Measurements from ENCODE around the gene SCAF4.
"Not testable (repeated sequence)": the region's sequence is repeated elsewhere in the genome, so short reads cannot be mapped to it uniquely, and the experiment has no call there.

Gene SCAF4

DNA sequence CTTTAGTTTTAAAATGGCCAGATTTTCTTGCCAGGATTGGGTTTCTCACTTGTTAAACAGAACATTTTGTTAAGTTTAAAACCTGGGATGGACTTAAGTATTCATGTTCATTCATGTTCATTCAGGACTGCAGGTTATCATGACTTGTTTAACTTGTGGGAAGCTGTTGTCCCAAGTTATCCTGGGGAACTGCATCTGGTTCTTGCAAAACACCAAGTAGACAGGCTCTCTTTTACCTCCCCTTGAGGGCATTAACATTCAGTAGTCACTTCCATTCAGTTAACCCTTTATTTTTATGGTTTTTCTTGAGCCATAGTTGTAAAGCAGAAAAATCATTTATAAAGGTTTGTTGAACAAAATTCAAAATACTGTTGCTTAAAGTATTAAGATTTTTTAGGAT, 64.3 kb downstream of the SCAF4 start:
- DNase-seq: no peak

DNA sequence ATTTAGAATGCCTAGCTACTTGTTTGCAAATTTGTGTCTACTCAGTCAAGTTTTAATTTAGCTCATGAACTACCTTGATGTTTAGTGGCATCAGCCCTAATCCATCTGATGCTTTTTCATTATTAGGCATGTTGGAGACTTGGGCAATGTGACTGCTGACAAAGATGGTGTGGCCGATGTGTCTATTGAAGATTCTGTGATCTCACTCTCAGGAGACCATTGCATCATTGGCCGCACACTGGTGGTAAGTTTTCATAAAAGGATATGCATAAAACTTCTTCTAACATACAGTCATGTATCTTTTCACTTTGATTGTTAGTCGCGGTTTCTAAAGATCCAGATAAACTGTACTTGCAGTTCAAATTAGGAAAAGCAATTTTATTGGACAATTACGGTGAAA, 64.8 kb downstream of the SCAF4 start:
- peak; percentile 57 for DNase-seq

DNA sequence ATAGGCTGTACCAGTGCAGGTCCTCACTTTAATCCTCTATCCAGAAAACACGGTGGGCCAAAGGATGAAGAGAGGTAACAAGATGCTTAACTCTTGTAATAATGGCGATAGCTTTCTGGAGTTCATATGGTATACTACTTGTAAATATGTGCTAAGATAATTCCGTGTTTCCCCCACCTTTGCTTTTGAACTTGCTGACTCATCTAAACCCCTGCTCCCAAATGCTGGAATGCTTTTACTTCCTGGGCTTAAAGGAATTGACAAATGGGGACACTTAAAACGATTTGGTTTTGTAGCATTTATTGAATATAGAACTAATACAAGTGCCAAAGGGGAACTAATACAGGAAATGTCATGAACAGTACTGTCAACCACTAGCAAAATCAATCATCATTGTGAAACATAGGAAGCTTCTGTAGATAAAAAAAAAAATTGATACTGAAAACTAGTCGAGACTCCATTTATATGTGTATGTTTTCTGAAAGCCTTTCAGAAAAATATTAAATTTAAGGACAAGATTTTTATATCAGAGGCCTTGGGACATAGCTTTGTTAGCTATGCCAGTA, 65.4 kb downstream of the SCAF4 start:
- DNase-seq: peak; percentile 29

DNA sequence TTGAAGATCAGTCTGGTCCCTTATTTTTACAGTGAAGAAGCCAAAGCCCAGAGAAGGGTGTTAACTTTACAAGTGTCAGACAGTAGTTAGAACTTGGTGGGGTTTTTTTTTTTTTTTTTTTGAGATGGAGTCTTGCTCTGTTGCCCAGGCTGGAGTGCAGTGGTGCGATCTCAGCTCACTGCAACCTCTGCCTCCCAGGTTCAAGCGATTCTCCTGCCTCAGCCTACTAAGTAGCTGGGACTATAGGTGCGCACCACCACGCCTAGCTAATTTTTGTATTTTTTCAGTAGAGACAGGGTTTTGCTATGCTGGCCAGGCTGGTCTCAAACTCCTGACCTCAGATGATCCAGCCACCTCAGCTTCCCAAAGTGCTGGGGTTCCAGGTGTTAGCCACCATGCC, 66.0 kb downstream of the SCAF4 start:
- DNase-seq: not testable (repeated sequence)

DNA sequence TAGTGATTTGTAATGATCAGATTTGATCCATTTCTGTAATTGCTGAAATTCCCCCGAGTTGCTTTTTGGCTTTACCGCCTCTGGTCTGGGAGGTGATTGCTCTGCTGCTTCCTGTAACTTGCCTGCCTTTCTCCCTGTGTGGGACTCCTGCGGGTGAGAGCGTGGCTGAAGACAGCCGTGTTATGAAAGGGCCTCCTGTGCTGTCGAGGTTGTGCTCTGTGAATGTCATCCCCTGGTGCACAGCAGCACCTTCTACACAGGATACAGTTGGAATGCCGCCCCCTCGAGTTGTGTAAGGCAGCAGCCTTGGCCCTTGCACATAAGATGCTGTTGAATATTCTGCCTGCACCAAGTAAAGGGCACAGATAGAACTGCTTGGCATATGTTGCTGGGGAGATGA, 66.5 kb downstream of the SCAF4 start:
- peak; percentile 68 for DNase-seq

DNA sequence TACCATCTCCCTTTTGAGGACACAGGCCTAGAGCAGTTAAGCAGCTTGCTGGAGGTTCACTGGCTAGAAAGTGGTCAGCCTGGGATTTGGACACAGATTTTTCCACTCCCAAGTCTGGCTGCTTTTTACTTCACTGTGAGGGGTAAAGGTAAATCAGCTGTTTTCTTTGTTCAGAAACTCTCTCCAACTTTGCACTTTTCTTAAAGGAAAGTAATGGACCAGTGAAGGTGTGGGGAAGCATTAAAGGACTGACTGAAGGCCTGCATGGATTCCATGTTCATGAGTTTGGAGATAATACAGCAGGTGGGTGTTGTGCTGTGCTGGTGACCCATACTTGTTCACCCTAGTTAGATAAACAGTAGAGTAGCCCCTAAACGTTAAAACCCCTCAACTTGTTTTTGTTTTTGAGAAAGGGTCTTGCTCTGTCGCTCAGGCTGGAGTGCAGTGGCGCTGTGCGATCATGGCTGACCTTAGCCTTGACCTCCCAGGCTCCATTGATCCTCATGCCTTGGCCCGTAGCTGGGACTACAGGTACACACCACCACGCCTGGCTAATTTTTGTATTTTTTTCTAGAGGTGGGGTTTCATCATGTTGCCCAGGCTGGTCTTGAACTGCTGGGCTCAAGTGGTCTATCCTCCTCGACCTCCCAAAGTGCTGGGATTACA, 68.2 kb downstream of the SCAF4 start:
- DNase-seq: no peak

DNA sequence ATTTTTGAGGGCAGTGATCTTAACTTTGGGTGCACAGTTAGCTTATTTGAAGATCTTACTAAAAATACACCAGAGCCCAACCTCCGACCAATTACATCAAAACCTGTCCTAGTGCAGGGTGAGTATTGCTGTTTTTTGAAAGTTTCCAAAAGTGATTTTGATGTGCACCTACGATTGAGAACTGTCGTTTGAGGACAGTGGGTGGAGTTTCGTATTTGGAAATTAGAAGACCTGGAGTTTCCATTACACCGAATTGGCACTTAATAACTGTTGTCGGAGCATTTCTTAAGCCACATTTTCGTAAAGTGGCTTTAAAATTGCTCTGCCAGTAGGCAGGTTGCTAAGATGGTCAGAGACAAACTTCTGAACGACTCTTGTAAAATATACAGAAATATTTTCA, 71.3 kb downstream of the SCAF4 start:
- DNase-seq: no peak

DNA sequence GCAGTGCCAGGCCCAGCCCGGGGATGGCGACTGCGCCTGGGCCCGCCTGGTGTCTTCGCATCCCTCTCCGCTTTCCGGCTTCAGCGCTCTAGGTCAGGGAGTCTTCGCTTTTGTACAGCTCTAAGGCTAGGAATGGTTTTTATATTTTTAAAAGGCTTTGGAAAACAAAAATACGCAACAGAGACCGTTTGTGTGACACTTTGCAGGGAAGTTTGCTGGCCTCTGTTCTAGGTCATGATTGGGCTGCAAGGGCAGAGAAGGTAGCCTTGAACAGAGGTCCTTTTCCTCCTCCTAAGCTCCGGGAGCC, 71.7 kb downstream of the SCAF4 start:
- no peak for DNase-seq

DNA sequence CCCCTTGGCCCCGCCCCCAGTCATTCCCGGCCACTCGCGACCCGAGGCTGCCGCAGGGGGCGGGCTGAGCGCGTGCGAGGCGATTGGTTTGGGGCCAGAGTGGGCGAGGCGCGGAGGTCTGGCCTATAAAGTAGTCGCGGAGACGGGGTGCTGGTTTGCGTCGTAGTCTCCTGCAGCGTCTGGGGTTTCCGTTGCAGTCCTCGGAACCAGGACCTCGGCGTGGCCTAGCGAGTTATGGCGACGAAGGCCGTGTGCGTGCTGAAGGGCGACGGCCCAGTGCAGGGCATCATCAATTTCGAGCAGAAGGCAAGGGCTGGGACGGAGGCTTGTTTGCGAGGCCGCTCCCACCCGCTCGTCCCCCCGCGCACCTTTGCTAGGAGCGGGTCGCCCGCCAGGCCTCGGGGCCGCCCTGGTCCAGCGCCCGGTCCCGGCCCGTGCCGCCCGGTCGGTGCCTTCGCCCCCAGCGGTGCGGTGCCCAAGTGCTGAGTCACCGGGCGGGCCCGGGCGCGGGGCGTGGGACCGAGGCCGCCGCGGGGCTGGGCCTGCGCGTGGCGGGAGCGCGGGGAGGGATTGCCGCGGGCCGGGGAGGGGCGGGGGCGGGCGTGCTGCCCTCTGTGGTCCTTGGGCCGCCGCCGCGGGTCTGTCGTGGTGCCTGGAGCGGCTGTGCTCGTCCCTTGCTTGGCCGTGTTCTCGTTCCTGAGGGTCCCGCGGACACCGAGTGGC, 72.2 kb downstream of the SCAF4 start, which contains the start of gene SOD1:
Gene SOD1, plus strand, starts transcription at position 158 of the 723 bp plus-strand sequence. Its CDS starts 77 bp downstream, at position 235.
- peak; percentile 98 for DNase-seq

DNA sequence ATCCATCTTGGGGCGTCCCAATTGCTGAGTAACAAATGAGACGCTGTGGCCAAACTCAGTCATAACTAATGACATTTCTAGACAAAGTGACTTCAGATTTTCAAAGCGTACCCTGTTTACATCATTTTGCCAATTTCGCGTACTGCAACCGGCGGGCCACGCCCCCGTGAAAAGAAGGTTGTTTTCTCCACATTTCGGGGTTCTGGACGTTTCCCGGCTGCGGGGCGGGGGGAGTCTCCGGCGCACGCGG, 72.7 kb downstream of the SCAF4 start:
- DNase-seq: no peak

DNA sequence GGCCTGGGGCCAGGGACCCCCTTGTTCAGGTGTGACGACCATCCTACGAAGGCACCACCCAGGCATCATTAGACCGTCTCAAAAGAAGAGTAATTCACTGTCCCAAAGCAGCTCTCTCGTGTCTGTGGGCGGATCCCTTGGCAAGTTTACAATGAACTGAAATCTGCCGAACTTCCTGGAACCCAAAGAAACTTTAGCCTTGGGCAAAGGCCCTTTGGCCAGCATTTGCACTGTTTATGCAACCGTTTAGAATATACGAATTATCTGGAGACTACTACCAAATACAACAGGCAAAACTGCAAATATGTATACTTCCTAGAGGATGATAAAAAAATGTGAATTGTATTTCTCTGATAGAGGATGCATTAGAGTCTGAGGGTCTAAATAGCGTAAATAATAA, 73.9 kb downstream of the SCAF4 start:
- DNase-seq: no peak

DNA sequence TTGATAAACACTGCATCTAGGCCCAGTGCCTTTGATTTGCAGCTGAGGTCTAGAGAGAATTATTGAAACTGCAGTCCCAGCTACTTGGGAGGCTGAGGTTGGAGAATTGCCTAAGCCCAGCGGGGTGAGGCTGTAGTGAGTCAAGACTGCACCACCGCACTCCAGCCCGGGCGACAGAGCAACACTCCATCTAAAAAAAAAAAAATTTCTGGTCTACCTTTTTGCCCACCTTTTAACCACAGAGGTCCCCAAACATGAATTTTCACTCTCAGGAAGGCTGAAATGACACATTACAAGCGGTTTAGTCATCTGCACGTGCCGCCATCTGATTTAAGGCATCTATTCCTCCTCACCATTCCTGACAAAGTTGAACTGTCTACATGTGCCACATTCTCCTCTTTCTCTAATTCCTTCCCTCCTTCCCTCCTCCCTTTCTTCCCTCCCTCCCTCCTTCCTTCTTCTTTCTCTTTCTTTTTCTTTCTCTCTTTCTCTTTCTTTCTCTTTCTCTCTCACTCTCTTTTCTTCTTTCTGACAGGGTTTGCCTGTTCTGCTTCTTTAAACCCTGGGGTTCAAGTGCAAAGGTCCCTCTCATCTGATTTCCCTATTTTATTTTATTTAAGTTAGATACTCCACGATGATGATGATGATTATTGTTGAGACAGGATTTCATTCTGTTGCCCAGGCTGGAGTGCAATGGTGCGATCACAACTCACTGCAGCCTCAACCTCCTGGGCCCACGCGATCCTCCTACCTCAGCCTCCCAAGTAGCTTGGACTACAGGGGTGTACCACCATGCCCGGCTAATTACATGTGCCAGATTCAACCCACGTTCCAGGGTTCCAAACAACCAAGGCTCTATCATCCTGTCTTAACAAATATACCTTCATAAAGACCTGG, 75.5 kb downstream of the SCAF4 start:
- DNase-seq: peak; percentile 84

DNA sequence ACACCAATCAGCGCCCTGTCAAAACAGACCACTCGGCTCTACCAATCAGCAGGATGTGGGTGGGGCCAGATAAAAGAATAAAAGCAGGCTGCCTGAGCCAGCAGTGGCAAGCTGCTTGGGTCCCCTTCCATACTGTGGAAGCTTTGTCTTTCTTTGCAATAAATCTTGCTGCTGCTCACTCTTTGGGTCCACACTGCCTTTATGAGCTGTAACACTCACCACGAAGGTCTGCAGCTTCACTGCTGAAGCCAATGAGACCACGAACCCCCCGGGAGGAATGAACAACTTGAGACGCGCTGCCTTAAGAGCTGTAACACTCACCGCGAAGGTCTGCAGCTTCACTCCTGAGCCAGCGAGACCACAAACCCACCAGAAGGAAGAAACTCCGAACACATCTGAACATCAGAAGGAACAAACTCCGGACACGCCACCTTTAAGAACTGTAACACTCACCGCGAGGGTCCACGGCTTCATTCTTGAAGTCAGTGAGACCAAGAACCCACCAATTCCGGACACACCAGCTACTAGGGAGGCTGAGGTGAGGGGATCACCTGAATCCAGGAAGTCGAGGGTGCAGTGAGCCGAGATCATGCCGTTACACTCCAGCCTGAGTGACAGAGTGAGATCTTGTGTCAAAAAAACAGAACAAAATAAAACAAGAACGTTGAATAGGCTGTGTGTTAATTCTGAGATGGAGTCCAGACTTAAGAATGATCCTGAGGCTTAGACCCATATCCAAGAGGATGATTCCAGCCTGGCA, 76.9 kb downstream of the SCAF4 start:
- DNase-seq: not testable (repeated sequence)

DNA sequence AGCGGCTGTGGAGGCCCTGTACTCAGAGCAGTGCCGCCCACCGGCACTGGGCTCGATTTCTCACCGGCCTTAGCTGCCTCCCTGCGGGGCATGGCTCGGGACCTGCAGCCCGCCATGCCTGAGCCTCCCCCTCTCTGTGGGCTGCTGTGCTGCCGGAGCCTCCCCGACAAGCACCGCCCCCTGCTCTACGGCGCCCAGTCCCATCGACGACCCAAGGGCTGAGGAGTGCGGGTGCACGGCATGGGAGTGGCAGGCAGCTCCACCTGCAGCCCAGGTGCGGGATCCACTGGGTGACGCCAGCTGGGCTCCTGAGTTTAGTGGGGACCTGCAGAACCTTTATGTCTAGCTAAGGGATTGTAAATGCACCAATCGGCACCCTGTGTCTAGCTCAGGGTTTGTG, 77.6 kb downstream of the SCAF4 start:
- no peak for DNase-seq

DNA sequence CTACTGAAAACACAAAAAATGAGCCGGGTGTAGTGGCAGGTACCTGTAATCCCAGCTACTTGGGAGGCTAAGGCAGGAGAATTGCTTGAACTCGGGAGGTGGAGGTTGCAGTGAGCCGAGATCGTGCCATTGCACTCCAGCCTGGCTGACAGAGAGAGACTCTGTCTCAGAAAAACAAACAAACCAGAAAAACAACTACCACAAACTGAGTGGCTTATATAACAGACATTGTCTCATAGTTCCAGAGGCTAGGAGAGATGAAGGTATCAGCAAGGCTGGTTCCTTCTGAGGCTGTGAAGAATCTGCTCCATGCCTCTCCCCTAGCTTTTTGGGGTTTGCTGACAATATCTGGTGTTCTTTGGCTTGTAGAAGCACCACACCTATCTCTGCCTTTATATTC, 80.4 kb downstream of the SCAF4 start:
- not testable (repeated sequence) for DNase-seq

DNA sequence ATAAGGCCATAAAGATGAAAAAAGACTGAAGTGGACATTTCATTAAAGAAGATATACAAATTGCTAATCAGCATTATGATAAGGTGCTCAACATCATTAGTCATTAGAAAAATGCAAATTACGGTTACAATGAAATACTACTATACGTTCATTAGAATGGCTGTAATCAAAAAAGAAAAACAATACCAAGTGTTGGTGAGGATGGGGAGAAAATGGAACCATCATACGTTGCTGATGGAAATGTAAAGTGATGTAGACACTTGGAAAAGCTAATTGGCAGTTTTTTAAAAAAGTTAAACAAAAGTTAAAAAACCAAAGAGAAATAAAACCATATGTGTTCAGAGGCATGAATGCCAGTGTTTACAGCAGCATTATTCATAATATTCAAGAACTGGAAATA, 81.0 kb downstream of the SCAF4 start:
- DNase-seq: no peak

DNA sequence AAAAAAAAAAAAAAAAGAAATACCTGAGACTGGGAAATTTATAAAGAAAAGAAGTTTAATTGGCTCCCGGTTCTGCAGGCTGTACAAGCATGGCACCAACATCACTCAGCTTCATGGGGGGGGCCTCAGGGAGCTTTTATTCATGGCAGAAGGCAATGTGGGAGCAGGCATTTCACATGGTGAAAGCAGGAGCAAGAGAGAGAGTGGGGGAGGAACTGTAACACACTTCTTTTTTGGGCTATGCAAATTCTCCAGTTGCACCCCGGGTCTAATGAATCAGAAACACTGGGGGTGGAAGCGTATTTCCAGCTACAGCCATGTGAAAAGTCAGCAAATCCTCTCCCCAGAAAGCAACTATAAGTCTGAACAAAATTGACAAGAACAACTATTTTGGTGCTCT, 84.3 kb downstream of the SCAF4 start:
- DNase-seq: no peak

DNA sequence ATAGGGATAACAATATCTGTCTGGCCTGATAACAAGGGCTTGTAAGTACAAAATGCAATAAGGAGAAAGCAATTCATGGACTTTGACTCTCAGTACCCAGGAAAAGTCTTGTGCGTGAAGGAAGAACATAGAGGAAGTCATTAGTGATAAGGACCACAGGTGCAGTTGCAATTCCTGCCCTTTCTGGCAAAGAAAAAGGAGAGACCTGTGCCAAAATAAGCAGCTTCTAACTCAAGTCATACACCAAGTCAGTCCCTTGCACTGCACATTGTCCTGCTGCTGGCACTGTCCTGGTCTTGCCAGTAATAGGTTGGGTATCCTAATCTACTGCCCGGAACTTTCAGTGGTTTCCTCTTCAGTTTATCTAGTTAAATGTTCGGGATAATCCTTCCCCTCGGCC, 87.3 kb downstream of the SCAF4 start:
- DNase-seq: no peak

DNA sequence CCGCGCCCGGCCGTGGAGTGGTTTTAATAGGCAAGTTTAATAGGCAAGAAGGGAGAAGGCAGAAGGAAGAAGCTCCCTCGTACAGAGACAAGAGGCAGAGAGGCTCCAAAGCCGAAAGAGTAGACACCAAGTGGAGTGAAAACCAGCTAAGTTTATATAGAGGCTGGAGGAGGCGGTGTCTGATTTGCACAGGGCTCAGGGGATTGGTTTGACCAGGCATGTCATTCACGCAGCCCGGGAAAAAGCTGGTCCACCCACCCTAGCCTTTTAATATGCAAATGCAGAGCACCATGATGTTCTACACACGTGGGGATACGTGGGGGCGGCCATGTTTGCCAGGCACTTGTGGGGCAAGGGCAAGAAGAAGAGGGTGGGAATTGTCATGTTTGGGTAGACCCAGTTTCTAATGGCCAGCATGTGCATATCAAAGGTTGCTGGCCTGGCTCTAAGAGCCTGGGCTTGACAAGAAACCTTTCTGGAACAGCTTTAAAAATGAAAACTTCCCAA, 90.4 kb downstream of the SCAF4 start:
- DNase-seq: no peak

DNA sequence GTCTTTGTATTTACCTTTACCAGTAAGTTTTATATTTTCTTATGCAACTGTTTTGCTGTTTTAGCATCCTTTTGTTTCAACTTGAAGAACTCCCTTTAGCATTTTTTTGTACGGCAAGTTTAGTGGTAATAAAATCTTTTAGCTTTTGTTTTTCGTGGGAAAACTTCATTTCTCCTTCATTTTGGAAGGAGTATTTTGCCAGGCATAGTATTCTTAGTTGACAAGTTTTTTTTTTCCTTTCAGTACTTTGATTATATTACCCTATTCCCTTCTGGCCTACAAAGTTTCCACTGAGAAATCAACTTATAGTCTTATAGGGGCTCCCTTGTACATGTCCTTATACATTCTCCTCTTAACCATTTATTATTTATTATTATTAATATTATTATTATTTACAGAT, 95.0 kb downstream of the SCAF4 start:
- no peak for DNase-seq

DNA sequence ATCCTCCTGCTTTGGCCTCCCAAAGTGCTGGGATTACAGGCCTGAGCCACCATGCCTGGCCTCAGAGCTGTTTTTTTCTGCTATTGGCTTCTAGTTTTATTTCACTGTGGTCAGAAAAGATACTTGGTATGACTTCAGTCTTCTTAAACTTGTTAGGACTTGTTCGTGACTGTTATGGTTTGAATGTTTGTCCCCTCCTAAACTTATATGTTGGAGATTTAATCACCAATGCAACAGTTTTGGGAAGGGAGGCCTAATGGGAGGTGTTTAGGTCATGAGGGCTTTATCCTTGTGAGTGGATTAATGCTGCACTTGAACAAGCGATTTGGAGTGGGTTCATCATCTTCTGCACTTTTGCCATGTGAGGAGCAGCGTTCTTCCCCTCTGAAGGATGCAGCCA, 96.9 kb downstream of the SCAF4 start:
- DNase-seq: no peak

DNA sequence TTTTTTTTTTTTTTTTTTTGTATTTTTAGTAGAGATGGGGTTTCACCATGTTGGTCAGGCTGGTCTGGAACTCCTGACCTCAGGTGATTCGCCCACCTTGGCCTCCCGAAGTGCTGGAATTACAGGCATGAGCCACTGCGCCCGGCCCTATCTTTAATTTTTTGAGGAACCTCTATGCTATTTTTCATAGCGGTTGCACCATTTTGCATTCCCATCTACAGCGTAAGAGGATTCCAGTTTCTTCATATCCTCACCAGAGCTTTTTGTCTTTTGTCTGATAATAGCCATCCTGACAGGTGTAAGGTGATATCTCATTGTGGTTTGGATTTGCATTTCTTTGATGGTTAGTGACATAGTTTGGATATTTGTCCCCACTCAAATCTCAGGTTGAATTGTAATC, 100.0 kb downstream of the SCAF4 start:
- DNase-seq: not testable (repeated sequence)

All from activated CD4-positive, alpha-beta T cell treated with anti-CD3 and anti-CD28 coated beads, Interleukin-10, Interleukin-2, amounts not matched to agents 100 ng/mL and 50 ng/mL, durations not matched to agents 16 hours and 8 hours (primary cell).